GM12872 (cell line): ENCODE data around the gene KRTAP9-9.
"Not testable (repeated sequence)": the region's sequence is repeated elsewhere in the genome, so short reads cannot be mapped to it uniquely, and the experiment has no call there.

Experiments
- CTCF ChIP-seq: IDR thresholded peaks from 3 replicates; pipeline ENCODE4 v1.5.1; 2011; ENCODE audit warnings: low read depth, mild to moderate bottlenecking, low read length, moderate library complexity; ENCODE audit not compliant: insufficient read depth

The KRTAP9-9 gene

GRCh38 chr17:41255381-41256290 is at the start of gene KRTAP9-9:
TSS of gene KRTAP9-9 (plus strand) at chr17:41255384.
- TF ChIP-seq CTCF: not testable (repeated sequence)

GRCh38 chr17:41211845-41212466 is 43.2 kb upstream of the KRTAP9-9 start:
- TF ChIP-seq CTCF: no peak

- no peak for TF ChIP-seq CTCF
Measured at GRCh38 chr17:41212524-41213169, 42.5 kb upstream of the KRTAP9-9 start.

- no peak for TF ChIP-seq CTCF
Measured at GRCh38 chr17:41215681-41216080, 39.5 kb upstream of the KRTAP9-9 start.

- TF ChIP-seq CTCF: no peak
Measured at GRCh38 chr17:41223821-41224220, 31.4 kb upstream of the KRTAP9-9 start.

- TF ChIP-seq CTCF: no peak
Measured at GRCh38 chr17:41226051-41226450, 29.1 kb upstream of the KRTAP9-9 start.

- not testable (repeated sequence) for TF ChIP-seq CTCF
Measured at GRCh38 chr17:41226598-41227095, 28.5 kb upstream of the KRTAP9-9 start, which contains the start of gene KRTAP9-2. TSS of gene KRTAP9-2 (plus strand) at chr17:41226648. CDS start at chr17:41226655, 7 bp downstream.
